Cortex of kidney (tissue), 1 donor: ENCODE results near the gene TMEM134.

ENCODE experiments used
- DNase-seq: peaks from one replicate; lab custom pipeline; 2025; lab: John Stamatoyannopoulos, UW

The TMEM134 gene

DNA sequence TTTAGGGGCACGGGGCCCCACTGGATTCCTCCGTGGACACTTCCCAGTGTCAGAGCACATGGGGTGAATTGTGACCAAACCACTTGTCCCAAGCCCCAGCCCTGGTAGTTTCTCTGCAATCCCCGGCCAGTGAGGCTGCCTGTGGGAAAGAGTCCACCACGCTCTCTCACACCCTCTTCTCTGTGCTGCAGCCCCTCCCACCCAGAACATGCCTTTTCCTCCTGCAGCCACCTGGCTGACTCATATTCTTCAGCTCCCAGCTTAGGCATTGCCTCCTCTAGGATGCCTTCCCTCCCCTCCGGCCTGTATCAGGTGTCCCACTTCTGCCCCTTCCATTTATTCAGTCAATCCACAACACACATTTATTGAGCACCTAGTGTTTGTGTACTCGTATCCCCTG, 46.2 kb downstream of the TMEM134 start:
- DNase-seq, result no peak

DNA sequence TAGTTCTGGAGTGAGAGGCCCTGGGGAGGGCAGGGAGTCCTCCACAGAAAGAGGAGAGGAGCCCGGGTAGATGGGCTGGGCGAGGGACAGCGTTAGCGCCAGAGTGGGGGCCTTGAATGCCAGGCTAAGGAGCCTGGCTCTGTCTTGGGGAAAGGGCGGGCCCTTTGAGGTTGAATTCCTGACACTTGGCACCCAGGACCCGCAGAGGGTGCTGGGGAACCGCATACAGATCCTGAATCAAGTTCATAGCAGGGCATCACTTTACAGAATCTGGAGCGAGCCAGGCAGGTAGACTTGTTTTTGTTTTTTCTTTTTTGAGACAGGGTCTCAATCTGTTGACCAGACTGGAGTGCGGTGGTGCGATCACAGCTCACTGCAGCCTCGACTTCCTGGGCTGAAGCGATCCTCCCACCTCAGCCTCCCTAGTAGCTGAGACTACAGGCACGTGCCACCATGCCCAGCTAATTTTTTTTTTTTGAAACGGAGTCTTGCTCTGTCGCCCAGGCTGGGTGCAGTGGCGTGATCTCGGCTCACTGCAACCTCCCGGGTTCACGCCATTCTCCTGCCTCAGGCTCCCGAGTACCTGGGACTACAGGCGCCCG, 47.5 kb downstream of the TMEM134 start:
- no peak for DNase-seq

DNA sequence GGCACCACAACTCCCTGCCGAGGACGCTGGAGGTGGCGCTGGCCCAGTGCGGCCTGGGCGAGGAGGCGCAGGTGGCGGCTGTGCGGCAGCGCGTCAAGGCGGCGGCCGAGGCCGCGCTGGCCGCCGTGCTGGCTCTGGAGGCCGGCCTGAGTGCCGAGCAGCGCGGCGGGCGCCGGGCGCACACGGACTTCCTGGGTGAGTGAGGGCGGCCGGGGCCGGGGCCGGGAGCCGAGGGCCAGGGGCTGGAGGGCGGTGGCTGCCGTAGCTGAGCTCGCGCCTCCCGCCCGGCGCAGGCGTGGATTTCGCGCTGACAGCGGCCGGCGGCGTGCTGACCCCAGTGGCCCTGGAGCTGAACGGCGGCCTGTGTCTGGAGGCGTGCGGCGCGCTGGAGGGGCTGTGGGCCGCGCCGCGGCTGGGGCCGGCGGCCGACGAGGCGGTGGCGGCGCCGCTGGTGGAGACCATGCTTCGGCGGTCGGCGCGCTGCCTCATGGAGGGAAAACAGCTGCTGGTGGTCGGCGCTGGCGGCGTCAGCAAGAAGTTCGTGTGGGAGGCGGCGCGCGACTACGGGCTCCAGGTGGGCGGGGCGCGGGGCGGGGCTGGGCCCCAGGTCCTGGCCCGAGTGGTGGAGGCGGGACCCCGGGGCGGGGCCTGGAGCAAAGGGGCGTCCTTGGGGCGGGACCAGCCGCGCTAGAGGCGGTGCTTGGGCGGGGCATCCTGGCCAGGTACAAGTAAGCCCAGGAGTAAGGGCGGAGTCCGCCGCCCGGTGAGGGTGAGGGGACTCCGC, 48.2 kb downstream of the TMEM134 start:
- DNase-seq, result no peak

DNA sequence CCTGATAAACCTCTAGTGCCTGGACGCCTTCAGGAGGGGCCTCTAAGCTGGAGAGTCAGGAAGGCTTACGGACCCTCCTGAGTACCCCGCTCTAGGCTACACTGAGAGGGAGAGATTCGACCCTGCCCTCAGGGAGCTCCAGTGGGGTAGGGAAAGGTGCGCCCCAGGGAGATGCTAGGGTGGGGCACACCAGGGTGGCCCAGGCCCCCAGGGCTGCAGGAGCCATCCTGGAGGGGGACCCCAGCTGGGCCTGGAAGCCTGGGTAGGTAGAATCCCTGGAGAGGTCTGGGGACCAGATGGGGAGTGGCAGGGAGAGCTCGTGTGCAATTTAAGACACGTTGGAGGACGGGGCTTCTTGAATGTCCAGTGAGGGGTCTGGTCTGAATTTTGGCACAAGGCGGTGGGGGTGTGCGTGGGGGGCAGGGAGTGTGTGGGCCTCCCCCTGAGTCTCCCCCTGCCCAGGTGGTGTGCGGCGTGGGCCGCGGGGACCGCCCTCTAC, 48.9 kb downstream of the TMEM134 start:
- DNase-seq, result no peak

DNA sequence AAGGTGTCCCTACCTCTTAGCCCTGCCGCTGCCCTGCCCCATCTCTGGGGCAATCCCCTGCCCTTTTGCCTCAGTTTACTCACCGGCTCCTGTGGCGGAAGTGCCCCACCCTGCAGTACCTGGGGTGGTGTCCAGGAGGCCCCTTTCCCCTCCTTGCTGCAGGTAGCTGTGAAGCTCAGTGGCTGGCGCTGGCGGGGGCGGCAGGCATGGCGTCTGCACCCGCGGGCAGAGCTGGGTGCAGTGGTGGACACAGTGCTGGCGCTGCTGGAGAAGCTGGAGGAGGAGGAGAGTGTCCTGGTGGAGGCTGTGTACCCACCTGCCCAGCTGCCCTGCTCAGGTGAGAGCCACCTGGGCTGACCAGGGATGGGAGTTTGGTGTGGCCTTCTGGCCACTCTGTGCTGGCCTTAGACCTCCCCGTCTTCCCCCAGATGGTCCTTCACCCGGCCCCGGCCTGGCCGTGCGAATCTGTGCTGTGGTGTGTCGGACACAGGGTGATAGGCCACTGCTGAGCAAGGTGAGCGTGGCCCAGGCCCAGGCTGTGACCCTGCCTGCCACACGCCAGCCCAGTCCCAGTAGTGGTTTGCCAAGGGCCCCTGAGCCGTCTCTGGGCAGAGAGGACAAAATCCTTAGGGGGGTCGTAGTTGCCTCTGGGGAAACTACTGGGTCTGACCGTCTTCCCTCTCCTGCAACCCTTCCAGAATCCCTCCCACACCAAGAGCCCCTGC, 49.6 kb downstream of the TMEM134 start:
- no peak for DNase-seq

DNA sequence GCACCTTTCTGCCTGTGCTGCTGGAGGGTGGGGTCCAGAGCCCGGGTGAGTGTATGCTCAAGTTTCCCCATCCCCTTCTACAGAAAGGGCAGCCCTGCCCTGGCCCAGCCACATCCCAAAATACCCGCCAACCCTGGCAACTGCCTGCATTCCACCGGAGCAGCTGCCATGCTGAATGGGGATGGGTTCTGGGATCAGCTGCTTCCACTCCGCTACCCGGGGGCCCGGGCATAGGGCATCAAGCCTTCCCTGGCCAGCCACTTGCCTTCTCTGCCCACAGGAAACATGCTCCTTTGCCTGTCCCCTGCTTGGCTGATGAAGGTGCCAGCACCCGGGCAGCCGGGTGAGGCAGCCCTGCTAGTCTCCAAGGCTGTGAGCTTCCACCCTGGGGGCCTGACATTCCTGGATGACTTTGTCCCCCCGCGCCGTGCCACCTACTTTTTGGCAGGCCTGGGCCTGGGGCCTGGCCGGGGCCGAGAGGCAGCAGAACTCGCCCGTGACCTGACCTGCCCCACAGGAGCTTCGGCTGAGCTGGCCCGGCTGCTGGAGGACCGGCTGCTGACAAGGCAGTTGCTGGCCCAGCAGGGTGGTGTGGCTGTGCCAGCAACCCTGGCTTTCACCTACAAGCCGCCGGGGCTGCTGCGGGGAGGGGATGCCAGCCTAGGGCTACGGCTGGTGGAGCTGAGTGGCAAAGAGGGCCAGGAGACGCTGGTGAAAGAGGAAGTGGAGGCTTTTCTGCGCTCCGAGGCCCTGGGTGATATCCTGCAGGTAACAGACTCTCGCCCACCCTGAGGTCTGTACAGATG, 50.4 kb downstream of the TMEM134 start:
- DNase-seq, result no peak

DNA sequence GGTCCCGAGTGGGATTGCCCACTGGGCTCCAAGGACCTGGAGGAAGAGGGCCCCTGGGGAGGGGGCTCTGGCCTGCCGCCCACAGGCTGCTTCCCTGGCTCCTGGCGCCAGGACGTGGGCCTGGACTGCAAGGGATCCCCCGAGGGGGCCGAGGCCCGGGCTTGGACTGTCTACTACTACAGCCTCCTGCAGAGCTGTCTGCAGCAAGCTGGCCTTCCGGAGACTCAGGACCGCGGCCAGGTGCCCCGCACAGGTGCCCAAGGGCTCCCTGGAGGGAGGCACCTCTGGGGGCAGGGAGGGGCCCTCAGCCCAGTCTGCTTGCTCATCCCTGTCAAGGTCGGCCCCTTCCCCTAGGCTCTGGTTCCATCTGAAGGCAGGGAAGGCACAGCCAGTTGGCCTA, 51.6 kb downstream of the TMEM134 start:
- DNase-seq, result no peak

DNA sequence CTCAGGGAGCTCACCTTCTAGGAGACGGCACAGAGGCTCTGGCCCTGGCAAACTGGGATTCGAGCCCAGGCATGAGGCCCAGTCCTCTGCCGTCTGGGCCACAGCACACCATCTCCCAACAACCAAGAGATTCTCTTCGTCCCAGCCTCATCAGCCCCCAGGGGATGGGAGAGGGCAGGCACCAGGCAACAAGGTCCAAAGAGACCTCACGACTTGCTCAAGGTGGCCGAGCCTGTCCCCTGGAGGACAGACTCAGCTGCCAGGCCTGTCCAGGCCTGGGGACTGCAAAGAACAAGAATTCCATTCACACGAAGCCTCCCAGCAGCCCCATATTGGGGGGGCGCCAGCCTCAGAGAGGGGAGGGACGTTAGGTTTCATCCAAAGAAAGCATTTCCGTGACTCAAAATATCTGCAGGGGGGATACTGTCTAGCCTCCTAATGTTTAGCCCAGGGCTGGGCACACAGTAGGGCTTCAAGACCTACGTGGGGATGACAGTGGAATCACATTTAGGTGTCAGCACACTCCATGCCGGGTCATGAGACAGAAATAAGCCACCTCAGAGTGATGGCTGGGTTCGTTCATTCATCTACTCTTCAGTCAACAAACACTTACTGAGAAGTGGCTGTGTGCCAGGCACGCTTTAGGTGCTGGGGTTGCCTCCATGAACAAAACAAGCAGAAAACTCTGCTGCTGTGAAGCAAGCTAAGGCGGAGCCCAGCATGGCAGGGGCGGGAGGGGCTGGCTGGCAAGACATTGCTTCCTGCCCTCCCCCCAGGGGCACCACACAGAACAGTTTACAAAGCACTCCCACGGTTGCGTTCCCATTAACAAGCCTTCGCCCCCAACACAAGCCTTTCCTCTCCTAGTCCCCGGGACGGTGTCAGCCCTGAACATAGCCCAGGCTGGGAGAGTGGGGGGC, 52.4 kb downstream of the TMEM134 start:
- DNase-seq, result no peak

DNA sequence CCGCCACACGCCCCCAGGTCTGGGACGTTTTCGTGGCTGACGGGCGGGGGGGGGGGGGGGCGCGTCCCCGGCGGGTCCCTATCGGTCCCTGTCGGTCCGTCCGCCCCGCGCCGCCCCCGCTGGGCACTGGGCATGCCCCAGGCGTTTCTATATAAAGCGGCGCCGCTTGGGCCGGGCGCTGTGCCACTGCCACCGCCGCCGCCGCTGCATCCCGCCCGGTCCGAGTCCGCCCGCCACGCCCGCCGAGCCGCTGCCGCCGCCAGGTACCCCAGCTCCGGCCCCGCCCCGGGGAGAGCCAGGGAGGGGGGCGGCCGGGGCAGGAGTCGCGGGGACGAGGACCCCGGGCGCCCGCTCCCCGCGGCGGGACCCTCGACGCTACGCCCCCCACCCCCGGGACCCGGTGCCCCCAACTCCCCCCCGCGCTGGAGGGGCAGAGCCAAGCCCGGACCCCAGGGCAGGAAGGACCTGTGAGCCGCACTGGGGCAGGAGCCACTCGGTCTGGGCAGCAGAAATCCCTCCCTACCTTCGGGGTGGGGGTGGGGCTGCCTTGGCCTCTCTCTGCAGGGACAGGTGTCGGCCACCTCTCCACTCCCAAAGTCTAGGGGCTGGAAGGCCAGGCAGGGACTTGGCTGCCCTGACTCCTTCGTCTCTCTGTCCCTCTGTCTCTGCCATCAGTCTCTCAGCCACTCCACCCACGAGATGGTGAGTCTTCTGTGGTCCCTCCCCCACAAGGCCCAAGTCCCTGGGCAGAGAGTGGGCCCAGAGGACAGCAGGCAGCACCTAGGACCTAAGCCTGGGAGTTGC, 53.3 kb downstream of the TMEM134 start, which contains the start of gene CARNS1:
TSS of gene CARNS1 (plus strand) at position 178 of the 804 bp plus-strand sequence. CDS start at position 700, 522 bp downstream.
- no peak for DNase-seq

DNA sequence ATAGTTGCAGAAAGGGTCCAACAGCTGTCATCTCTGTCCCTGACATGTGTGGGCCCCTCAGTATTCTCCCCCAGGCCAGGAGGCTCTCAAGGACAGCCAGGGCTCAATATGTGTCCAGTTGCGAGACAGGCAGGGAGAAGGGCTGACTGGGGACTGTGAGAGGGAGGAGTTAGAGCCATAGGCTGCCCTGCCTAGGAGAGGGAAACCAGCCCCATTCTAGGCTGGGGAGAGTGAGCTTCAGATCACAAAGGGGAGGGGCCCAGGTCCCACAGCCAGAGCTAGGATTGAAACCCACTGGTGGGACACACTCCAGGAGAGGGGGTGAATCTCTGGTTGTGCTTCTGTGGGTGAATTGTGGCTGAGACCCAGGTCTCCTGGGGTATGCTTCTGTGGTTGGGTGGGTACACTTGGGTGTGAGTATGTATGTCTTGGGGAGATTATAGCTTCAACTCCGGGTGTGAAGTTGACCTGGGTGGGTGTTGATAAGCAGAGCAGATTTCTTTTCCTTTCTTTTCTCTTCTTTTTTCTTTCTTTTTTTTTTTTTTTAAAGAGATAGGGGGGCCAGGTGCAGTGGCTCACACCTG, 55.7 kb downstream of the TMEM134 start:
- DNase-seq, result no peak

DNA sequence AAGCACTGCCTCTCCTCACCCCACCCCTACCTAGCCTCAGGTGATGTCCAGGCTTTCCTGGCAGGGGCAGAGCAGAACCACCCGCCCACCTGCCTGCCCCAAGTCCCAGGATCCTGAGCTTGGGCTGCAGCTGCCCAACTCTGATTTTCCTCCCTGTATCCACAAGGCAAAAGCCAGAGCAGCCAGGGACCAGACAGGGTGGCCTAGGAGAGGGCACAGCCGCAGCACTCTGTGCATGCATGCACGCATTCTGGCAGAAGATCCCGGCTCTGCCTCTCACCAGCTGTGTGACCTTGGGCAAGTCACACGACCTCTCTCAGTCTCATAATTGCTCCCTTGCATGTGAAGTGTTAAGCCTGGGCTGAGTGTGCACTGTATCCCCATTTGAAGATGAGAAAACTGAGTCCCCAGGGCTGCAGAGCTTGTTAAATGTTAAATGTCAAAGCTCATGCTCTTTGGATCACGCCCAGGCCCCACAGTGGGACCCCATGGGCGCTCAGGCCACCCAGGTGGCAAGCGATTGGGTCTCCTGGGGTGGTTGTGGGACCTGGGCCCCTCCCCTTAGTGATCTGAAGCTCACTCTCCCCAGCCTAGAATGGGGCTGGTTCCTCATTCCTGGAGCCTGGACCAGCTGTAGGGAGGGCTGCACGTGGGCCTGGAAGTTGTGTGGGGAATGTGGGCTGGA, 56.4 kb downstream of the TMEM134 start:
- no peak for DNase-seq

DNA sequence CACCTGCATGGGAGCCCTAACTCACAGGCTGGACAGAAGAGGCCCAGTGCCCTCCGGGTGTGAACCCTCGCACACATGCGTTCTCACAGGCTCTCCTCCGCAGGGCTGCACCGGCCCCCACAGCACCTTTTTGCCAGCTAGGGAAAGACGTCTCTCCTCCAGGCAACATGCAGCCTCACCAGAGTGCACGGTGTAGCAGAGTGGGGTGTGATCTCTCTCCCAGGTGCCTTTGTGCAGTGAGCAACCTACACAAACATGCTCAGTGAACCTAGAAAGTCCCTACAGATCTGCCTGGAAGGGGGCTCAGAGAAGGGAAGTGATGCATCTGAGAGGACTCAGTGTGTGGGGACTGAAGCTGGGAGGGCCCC, 57.3 kb downstream of the TMEM134 start:
- DNase-seq, result no peak
